ENCODE measurements around the gene C1orf105.
A peak's percentile ranks its signal among the peaks of the same experiment; 100 is the strongest.

The C1orf105 gene

GRCh38 chr1:172460887-172461315 is 40.4 kb downstream of the C1orf105 start:
- peak; percentile 30 for DNase-seq

GRCh38 chr1:172465617-172466016 is 45.1 kb downstream of the C1orf105 start:
- no peak for DNase-seq

DNA sequence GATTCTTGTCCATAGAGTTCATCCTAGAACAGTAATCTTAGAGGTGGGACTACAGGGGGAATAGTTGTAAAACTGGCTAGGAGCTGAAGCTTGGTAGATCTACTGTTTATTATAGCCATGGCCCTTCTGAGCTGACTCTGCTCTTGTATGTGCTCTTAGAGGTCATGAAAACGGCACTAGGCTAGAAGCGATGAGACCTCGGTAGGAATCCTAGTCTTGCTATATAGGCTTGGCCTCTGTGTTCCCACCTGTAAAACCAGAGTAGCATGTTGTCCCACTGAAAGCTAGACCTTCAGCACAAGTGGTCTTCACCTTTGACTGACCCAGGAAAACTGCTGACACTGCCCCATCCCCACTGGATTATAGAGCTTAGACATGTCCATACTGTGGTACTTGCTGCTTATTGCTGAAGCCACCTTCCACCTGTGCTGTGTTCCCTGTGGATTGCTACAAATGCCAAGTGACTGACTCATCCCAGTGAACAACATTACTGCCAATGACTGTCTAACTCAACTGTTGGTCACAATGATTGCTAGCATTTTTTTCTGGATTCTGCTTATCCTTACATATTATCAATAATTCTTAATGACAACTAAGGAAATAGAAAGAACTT is 46.4 kb downstream of the C1orf105 start:
- no peak for DNase-seq

DNA sequence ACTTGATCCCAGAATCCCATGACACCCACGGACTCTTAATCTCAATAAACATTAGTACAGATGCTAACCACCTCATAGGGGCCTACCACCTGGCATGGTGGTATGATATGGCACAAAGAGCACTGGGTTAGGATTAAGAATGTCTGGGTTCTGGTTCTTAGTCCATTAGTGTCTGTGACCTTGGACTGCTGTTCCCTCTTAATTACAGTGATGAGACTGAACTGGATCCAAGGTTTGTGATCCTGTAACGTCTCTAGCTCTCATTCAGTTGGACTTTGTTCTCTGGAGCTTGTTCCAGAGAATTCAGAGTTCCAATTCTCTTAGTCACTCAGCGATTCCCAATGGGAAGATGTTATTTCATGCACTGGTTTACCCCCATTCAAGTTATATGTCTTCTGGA is 47.0 kb downstream of the C1orf105 start:
- no peak for DNase-seq

- DNase-seq, result no peak
Observed at GRCh38 chr1:172468296-172468695, 47.8 kb downstream of the C1orf105 start.

GRCh38 chr1:172469717-172470116 is 49.2 kb downstream of the C1orf105 start:
- DNase-seq, result no peak

DNA sequence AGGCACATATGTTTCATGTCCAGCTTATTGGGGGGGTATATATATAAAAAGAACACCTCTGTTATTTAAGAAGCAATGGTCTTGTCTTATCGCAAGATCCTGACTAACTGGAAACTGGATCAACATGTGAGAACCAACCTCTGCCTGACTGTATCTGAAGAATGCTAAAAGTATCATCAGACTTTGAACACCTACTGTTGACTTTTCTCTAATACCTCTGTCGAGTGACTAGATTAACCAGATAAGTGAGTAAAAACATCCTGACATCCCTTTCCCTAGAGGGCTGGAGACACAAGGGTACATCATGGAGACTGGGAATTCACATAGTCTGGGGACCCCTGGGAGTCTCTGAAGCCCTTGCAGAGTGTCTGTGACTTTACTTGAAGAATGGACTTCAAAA is 49.7 kb downstream of the C1orf105 start:
- no peak for DNase-seq

DNA sequence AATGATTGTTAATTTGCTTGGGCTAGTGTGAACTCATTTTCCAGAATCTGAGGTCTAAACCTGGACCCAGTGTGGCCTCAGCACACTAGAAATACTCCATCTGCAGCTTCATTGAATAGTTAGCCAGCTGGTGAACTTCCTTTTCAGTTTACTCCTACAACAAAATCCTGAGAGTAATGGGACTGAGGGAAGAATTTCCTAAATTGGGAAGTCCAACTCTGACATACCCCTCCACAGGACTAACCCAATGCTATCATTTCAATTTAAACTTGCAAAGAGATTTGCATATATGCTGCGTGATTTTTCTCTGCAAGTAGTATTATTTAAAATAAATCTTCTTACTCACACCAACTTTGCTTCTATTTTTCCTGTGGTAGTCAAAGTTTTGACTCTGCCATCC is 51.2 kb downstream of the C1orf105 start:
- no peak for DNase-seq

GRCh38 chr1:172472495-172472894 is 52.0 kb downstream of the C1orf105 start:
- DNase-seq, result no peak

- DNase-seq, result no peak
Observed at GRCh38 chr1:172473302-172473701, 52.8 kb downstream of the C1orf105 start.

DNA sequence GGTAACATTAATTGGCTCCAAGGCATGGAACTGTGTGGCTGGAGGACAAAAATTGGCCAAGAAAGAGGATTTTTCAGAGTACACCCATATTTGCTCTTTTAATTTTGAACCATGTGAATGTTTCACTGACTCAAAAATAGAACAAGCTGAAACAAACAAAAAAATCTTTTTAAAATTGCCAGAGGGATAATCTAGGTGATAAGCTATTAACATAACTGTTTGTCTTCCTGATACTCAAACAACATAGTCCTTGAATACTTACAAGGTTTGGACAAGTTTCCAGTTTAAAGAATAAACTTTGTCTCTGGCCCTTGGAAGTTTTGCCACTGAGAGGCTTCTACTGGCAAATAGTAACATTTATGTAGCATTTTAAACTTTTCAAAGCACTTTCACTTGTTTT is 53.4 kb downstream of the C1orf105 start:
- no peak for DNase-seq

DNA sequence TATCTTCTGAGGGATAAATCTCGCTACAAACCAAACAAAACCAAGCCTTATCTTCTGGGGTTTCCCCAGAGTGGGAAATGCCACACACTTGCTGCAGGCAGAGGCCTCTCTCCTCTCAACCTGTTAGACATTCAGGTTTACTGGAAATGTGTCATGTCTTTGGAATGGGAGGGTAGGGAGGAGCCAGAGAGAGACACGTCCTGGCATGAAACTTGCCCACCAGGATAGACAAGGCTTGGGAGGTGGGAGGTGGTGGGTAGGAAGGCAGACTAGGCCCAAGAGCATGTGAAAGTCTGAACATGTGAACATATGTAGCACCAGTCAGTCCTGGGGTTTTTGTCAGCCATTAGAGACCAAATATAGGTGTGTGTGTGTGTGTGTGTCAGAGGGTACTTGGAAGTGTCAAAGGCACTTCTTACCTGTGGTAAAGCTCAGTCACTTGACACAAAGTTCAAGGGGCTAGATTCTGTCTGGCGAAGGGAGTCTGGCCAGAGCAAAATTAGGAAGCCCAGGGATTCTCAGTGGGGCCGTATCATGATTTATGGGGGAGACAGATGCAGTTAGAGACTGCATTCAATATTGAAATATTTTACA is 55.8 kb downstream of the C1orf105 start:
- no peak for DNase-seq

GRCh38 chr1:172477216-172477615 is 56.7 kb downstream of the C1orf105 start:
- no peak for DNase-seq

GRCh38 chr1:172477741-172478140 is 57.3 kb downstream of the C1orf105 start:
- no peak for DNase-seq

GRCh38 chr1:172478485-172478884 is 58.0 kb downstream of the C1orf105 start:
- DNase-seq, result no peak

DNA sequence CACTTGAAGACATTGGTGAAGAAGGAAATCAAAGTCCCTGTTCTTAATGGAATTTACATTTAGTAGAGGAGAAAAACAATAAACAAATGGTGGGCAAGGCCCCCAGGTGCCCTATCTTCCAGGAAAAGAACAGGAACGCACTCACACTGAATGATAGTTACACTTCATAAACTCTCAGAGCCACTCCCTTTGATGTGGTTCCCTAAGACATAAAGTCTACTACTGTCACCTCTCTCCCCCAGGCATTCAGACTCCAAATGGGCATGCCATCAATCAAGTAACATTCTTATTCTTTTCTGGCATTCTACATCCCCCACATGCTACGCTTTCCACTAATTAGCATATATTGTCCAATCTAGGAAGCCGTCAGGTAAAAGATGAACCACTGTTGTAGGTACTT is 59.9 kb downstream of the C1orf105 start:
- no peak for DNase-seq

DNA sequence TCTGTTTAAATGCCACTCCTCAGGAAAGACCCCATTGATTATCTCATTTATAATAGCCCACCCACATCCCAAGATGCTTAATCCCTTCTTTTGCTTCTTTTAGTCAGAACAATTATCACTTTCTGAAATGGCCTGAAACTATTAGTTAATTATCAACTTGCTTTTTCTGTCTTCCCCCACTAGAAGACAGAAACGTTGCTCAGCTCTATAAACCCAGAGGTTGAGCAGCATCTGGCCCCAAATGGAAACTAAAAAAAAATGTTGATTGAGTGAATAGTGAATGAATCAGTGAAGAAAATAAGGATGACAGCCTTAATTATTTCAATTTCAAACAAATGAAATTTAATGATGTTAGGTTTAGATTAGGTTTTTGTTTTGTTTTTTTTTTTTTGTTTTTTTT is 61.6 kb downstream of the C1orf105 start:
- no peak for DNase-seq

DNA sequence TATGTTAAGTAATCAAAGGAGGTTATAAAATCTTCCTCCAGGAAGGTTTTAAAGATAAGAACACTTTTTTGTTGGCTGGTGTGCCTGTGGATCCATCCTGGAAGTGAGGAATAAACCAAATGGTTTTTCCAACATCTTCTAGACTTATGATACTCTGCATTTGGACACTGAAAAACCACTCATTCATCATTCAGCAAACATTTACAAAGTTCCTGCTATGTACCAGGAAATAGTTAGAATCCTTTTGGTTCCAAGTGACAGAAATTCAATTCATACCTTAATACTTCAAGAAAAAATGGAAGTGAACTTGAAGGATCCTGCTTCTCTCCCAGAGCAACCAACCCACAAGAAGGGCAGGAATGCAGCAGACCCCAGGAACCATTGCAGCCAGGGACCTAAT is 63.0 kb downstream of the C1orf105 start:
- no peak for DNase-seq

- no peak for DNase-seq
Observed at GRCh38 chr1:172484252-172484651, 63.8 kb downstream of the C1orf105 start.

DNA sequence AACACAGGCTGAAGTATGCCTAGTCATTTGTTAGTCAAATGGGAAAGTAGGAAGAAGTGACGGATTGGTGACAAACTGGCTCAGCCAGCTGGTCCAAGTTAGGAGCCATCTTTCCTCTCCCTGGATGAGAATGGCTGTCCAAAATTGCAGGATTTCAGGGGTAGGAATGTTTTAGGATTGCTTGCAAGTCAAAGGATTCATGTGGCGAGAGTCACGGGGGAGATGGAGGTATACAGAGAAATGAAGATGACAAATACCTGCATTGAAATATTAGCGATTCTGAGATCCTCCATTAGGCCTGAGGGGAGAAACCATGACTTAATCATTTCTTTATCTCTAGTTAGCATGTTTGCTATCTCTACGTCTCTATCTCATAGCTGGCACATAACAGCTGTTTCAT is 65.1 kb downstream of the C1orf105 start:
- DNase-seq, result no peak

- no peak for DNase-seq
Observed at GRCh38 chr1:172486805-172487454, 66.4 kb downstream of the C1orf105 start.

DNA sequence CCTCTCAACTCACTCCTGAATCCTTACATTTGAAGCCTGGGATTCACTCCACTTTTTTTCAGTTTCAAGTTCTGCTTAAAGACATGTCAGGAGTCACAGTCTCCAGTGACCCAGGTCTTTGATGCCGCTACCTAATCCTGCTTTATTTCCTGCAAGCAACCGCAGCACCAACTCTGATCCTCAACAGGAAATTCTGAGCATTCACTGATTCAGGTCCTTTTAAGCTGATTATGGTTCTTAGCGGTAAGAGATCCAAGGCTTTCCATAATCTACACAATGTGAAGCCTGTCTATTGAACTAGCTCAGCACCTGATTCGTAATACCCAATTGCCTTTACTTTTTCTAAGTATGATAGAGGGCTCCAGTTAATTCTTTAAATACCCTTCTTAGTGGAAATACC is 67.1 kb downstream of the C1orf105 start:
- no peak for DNase-seq

DNA sequence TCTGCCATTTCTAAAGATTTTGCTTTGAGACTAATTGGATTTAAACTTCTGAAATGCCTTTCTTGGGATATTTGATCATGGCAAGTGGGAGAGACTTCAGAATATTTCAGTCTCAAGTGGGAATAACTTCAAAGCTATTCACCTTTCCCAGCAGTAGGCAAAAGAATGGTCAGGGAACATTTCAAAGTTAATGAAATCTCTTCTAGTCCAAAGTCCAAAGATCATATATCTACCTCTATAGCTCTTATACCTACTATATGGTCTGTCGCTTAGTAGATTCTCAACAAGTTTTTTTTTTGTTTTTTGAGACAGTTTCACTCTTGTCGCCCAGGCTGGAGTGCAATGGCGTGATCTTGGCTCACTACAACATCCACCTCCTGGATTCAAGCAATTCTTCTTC is 67.9 kb downstream of the C1orf105 start:
- no peak for DNase-seq

GRCh38 chr1:172489847-172490246 is 69.4 kb downstream of the C1orf105 start:
- DNase-seq, result no peak

- DNase-seq, result no peak
Observed at GRCh38 chr1:172492421-172492820, 71.9 kb downstream of the C1orf105 start.
